ENCODE results near the gene PPIG. TPM values are rescaled to one million over a fixed set of nuclear protein-coding genes. Genes with fewer than 3 reads are reported as not detected.
A peak's percentile ranks its signal among the peaks of the same experiment; 100 is the strongest.

The PPIG gene
- total and polyA plus RNA-seq, 9 of the 15 experiments (the other 6 are each of a cell fraction or from before 2014, with no cell fraction given) = 52.5 to 166 (median 124) TPM

GRCh38 chr2:169658877-169659276 is 74.7 kb downstream of the PPIG start:
- Histone ChIP-seq H3K79me2 (ENCODE audit: control insufficient read depth, insufficient read depth, low read length) (no peaks in the 10 kb centered on the region), H3K4me3 (no peak overlapping the region), H3K9me1 (ENCODE audit: control insufficient read depth, insufficient read depth, low read length) (no peaks in the 10 kb centered on the region), H3K9ac (ENCODE audit: insufficient read depth in 1 of 2, low read depth in 2 of 2, low read length in 2 of 2) (no peak overlapping the region), H3K4me2 (ENCODE audit: insufficient read depth, low read length) (no peak overlapping the region), H3K4me1 (replicated peaks in 1 of 2; ENCODE audit: control insufficient read depth in 2 of 2, insufficient read depth in 2 of 2, low read length in 2 of 2) (peaks cover 8 to 31% of the 10 kb centered on the region in 2 experiments), H3K27me3 (ENCODE audit: control insufficient read depth in 2 of 2, insufficient read depth in 2 of 2, low read length in 2 of 2) (no peaks in the 10 kb centered on the region), H3K9me3 (replicated peaks; ENCODE audit: control insufficient read depth, insufficient read depth, low read depth, low read length) (no peaks in the 10 kb centered on the region), H4K20me1 (replicated peaks; ENCODE audit: control insufficient read depth, insufficient read depth, low read length) (no peaks in the 10 kb centered on the region), H3K27ac (ENCODE audit: extremely low read depth, low read depth, low read length) (peak overlapping the region; percentile 20; the same call in 1 of the 3 replicates), H2AFZ (ENCODE audit: low read depth, low read length) (peak overlapping the region; percentile 85), H3K36me3 (ENCODE audit: control insufficient read depth, insufficient read depth, low read length) (no peaks in the 10 kb centered on the region)
- ChIA-PET CTCF (ENCODE audit: low intra/inter-chr PET ratio) (no interaction called here), POLR2A (interaction anchor here (1.5 kb wide), 1 partner anchor 9 kb away, joined by 4 read pairs; no protein-coding TSS in a partner anchor)
- WGBS (ENCODE audit: insufficient coverage, low coverage, missing lambda C conversion rate) = 94% methylated on average over 1 of the region's 1 CpG
- no TSS peak for BruUV-seq (replicated peaks)
- TF ChIP-seq CAMTA2 (CRISPR knock-in tag; conservative IDR thresholded peaks at IDR 0.05) (no peak), HES1 (IDR thresholded peaks at IDR 0.05; ENCODE audit: low read depth) (no peak), BCOR (IDR thresholded peaks at IDR 0.05) (peak; percentile 58; the same call in 1 of the 2 replicates), RBM25 (IDR thresholded peaks at IDR 0.05; ENCODE audit: low read depth, low read length, severe bottlenecking) (peak; percentile 68), ZNF75A (CRISPR knock-in tag; IDR thresholded peaks at IDR 0.05) (no peak), MTA2 (IDR thresholded peaks at IDR 0.05; ENCODE audit: low read depth) (no peak), SP1 (CRISPR knock-in tag; IDR thresholded peaks at IDR 0.05) (no peak), ARID4B (CRISPR knock-in tag; IDR thresholded peaks at IDR 0.05) (no peak), KDM1A (IDR thresholded peaks at IDR 0.05) (peak in 1 of 2 experiments; percentile 35; a peak in 1 of 4 replicates), KDM5B (IDR thresholded peaks at IDR 0.05; ENCODE audit: insufficient replicate concordance, low read depth, low read length) (no peak), ZNF121 (CRISPR knock-in tag; conservative IDR thresholded peaks at IDR 0.05) (peak; percentile 95)
- no peak for FAIRE-seq
- intact Hi-C loops (cut with micrococcal nuclease) (no loop called here), in situ Hi-C loops (cut with MboI) (no loop called here)
- ATAC-seq = no peak
- no peak for DNase-seq (ENCODE audit: extremely low read depth in 1 of 4, low spot score in 3 of 4)
